Vagina (tissue), 2 donors: ENCODE data around the gene DDX52.

Experiments used
- POLR2AphosphoS5 ChIP-seq, 2 donors: sonication (generic); formaldehyde crosslinking; IDR thresholded peaks; one replicate each; pipeline ENCODE4 v1.9.0; 2017; ENCODE audit warnings: antibody characterized with exemption in 2 of 2, mild to moderate bottlenecking in 2 of 2, low read depth in 1 of 2; ENCODE audit not compliant: insufficient read depth in 1 of 2
- TF ChIP-seq, protein P1 (sequence below), 3 experiments: fragments of 450-650 bp in 2 of 3; fragments of 200-600 bp in 1 of 3; sonication (generic) in 1 of 3; IDR thresholded peaks; one replicate each; pipeline ENCODE4 v1.5.1; 2017 to 2019; ENCODE audit warnings: antibody characterized with exemption in 3 of 3, mild to moderate bottlenecking in 2 of 3, moderate library complexity in 2 of 3

DNA sequence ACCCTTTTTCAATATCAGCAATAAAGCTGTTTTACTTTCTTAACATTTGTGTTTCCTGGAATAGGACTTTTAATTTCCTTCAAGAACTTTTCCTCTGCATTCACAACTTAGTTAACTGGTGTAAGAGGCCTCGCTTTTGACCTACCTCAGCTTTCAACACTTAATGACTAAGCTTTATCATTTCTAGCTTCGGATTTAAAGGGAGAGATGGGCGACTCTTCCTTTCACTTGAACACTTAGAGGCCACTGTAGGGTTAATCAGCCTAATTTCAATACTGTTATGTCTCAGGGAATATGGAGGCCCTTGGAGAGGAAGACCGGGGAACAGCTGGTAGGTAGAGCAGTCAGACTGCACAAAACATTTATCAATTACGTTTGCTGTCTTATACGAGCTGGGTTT, 38.7 kb downstream of the DDX52 start:
- TF ChIP-seq, protein P1, sequence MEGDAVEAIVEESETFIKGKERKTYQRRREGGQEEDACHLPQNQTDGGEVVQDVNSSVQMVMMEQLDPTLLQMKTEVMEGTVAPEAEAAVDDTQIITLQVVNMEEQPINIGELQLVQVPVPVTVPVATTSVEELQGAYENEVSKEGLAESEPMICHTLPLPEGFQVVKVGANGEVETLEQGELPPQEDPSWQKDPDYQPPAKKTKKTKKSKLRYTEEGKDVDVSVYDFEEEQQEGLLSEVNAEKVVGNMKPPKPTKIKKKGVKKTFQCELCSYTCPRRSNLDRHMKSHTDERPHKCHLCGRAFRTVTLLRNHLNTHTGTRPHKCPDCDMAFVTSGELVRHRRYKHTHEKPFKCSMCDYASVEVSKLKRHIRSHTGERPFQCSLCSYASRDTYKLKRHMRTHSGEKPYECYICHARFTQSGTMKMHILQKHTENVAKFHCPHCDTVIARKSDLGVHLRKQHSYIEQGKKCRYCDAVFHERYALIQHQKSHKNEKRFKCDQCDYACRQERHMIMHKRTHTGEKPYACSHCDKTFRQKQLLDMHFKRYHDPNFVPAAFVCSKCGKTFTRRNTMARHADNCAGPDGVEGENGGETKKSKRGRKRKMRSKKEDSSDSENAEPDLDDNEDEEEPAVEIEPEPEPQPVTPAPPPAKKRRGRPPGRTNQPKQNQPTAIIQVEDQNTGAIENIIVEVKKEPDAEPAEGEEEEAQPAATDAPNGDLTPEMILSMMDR (IDR thresholded peaks at IDR 0.05), result no peak
- no peak for TF ChIP-seq POLR2AphosphoS5 (IDR thresholded peaks at IDR 0.05; ENCODE audit: insufficient read depth in 1 of 2, low read depth in 1 of 2)
